Measurements from ENCODE around the gene AP1S1.
A peak's percentile ranks its signal among the peaks of the same experiment; 100 is the strongest.

Gene AP1S1

DNA sequence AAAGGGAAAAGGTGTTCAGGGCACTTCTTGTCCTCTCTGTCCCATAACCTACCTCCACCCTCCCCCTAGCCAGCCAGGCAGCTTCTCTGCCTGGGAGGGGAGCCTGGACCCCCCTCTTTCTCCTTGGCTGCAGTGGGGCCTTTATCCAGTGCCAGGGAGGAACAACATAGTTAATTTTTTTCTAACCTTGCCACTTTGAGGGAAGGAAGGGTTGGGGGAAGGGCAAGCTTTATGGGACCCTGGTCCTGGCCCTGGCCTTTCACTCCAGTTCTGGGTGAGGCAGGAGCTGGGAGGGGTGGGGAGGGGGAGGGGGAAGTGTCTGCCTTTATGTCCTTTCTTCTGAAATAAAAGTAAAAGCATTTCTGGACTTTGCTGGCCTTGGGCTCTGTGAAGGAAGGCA lies 6.6 kb downstream of the AP1S1 start:
- no peak for DNase-seq (ENCODE audit: low read depth)
- no peak overlapping the region for H3K4me3 ChIP-seq (ENCODE audit: low read depth, low read length)
- TF ChIP-seq, protein P1, sequence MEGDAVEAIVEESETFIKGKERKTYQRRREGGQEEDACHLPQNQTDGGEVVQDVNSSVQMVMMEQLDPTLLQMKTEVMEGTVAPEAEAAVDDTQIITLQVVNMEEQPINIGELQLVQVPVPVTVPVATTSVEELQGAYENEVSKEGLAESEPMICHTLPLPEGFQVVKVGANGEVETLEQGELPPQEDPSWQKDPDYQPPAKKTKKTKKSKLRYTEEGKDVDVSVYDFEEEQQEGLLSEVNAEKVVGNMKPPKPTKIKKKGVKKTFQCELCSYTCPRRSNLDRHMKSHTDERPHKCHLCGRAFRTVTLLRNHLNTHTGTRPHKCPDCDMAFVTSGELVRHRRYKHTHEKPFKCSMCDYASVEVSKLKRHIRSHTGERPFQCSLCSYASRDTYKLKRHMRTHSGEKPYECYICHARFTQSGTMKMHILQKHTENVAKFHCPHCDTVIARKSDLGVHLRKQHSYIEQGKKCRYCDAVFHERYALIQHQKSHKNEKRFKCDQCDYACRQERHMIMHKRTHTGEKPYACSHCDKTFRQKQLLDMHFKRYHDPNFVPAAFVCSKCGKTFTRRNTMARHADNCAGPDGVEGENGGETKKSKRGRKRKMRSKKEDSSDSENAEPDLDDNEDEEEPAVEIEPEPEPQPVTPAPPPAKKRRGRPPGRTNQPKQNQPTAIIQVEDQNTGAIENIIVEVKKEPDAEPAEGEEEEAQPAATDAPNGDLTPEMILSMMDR (IDR thresholded peaks at IDR 0.05; ENCODE audit: low read depth, low read length, missing control alignments): no peak

DNA sequence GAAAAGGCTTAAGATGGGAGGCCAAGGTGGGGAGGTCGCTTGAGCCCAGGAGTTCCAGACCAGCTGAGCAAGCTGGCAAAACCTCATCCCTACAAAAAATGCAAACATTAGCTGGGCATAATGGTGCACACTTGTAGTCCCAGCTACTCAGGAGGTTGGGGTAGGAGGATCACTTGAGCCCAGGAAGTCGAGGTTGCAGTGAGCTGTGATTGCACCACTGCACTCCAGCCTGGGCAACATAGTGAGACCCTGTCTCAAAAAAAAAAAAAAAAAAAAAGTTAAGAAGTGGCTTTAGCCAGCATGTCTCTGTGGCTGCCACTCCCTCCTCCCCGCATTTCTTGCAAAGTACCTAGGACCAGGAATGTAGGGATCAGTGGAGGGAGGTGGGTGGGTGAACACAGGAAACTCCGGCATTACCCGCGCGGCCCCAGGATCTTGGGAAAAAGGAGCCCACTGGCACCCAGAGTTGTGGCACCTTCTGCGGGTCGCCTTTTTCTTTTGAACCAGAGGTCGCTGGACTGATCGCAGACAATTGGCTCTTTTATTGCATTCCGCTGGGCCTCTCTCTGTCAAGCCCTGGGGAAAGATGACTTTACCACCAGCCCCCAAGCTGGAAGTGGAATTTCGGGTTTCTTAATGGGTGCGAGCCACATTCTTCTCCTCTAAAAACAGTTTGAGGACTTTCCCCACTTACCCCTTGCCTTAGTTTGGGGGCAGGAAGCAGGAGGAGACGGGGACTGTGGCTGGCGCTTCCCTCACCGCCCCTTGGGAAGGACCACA lies 7.6 kb downstream of the AP1S1 start:
- H3K4me3 ChIP-seq (ENCODE audit: low read depth, low read length): no peak overlapping the region
- DNase-seq (ENCODE audit: low read depth): no peak
- TF ChIP-seq, protein P1 (IDR thresholded peaks at IDR 0.05; ENCODE audit: low read depth, low read length, missing control alignments): no peak

DNA sequence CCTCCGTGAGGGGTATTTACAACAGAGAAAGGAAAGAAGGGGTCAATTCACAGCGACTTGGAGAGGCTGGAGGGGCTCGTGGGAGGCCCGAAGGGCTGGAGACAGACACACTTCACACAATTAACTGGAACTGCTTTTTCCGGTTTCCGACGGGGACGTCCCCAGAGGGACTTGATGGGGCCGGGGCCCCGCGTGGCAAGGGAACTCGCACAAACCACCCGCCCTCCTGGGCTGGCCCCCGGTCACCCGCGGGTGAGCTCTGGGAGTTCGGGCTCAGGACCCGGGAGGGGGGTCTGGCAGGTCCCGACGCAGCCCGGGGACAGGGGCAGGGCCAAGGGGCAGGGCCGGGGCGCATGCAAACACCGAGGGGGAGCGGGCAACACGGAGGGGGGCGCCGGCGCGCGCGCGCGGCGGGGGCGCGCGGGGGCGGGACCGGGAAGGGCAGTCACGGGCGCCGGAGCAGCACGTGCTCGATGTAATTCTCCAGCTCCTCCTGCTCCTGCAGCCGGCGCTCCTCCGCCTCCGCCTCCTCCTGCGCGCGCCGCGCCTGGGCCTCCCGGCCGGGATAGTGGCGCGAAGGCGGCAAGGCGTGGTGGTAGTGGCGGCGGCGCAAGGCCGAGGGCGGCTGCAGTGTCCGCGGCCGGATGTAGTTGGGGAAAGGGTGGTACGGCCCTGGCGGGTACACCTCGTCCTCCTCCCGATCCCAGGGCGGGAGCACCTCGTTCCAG lies 8.4 kb downstream of the AP1S1 start:
- no peak for DNase-seq (ENCODE audit: low read depth)
- TF ChIP-seq, protein P1 (IDR thresholded peaks at IDR 0.05; ENCODE audit: low read depth, low read length, missing control alignments): no peak
- H3K4me3 ChIP-seq (ENCODE audit: low read depth, low read length): peak overlapping the region; percentile 45

DNA sequence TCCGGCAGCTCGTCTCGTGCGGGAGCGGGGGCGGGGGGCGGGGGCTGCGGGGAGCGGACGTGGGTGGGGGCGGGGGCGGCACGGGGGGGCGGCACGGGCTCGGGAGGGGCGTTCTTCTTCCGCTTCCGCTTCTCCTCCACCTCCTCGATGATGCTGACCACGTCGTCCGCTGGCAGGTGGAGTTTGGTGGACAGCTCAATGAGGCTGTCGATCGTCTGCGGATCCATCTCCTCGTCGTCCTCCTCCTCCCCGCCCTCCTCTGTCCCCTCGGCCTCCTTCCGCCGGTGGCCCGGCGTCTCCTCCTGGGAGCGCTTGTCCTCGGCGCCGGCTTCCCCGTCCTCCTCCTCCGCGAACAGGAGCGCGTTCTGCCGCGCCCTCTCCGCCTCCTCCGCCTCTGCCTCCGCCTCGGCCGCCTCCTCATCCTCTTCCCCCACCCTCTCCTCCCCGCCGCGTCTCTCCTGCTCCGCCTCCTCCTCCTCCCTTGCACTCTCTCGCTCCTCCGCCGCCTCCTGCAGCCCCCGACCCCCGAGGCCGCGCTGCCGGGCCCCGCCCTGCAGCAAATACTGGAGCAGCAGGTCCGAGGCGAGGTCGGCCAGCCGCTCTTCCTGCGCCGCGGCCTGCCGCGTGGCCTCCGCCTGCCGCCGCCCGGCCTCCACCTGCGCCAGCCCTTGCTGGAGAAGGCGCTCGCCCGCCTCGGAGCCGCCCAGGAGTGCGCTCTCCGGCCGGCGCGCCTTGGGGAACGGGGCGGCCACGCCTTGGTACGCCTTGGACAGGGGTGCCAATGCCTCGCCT lies 9.2 kb downstream of the AP1S1 start:
- H3K4me3 ChIP-seq (ENCODE audit: low read depth, low read length): peak overlapping the region; percentile 50
- TF ChIP-seq, protein P1 (IDR thresholded peaks at IDR 0.05; ENCODE audit: low read depth, low read length, missing control alignments): no peak
- no peak for DNase-seq (ENCODE audit: low read depth)

DNA sequence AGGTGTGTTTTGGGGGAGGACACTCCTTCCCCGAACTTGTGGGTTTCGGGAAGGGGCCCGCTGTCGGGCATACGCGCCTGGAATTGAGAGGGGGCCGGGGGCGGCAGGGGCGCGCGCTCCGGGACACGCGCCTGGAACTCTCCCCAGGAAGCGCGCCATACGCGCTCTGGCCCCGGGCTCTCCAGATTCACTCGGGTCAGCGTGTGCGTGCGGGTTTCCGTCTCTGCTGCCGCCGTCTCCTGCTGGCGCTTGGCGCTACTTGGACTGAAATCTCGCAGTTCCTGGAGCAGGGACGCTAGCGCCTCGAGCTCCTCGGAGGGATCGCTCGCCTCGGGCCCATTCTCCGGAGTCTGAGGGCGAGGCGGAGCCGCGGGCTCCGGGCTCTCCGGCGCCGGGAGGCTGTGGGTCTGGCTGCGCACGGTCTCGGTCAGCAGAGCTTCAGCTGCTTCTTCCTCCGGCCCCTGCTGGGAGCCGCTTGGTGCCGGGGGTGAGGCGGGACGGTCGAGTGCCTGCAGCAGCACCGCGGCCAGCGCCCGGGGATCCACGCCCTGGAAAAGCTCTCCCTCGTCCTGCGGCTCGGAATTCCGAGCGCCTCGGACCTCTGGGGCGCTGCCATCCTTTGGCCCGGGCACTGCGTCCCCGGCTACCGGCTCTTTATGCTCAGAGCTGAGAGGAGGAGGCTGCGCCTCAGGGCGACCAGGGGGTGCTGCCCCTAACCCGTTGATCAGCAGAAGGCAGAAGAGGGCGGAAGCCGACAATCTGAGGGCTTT lies 10.0 kb downstream of the AP1S1 start:
- H3K4me3 ChIP-seq (ENCODE audit: low read depth, low read length): peak overlapping the region; percentile 50
- DNase-seq (ENCODE audit: low read depth): no peak
- TF ChIP-seq, protein P1 (IDR thresholded peaks at IDR 0.05; ENCODE audit: low read depth, low read length, missing control alignments): no peak
